Astrocyte of the spinal cord (primary cell): ENCODE results near the gene PTPDC1.
"Not testable (repeated sequence)": the region's sequence is repeated elsewhere in the genome, so short reads cannot be mapped to it uniquely, and the experiment has no call there.

Source experiments
- DNase-seq: peaks from one replicate; pipeline ENCODE4 v3.0.0; 2011; ENCODE audit warnings: low read depth, low spot score
- H3K4me3 ChIP-seq: 2 replicates; pipeline ENCODE4 v1.5.1; 2011; ENCODE audit warnings: low read depth, mild to moderate bottlenecking, low read length, moderate library complexity
- CTCF ChIP-seq: IDR thresholded peaks from 2 replicates; pipeline ENCODE4 v1.5.1; 2012; ENCODE audit warnings: low read depth, mild to moderate bottlenecking, low read length, inconsistent platforms
- in situ Hi-C: cut with HindIII; loops from 2 replicates; pipeline ENCODE4 v1.10.0; 2017; ENCODE audit warnings: low sequenced_read_pairs

PTPDC1 gene

DNA sequence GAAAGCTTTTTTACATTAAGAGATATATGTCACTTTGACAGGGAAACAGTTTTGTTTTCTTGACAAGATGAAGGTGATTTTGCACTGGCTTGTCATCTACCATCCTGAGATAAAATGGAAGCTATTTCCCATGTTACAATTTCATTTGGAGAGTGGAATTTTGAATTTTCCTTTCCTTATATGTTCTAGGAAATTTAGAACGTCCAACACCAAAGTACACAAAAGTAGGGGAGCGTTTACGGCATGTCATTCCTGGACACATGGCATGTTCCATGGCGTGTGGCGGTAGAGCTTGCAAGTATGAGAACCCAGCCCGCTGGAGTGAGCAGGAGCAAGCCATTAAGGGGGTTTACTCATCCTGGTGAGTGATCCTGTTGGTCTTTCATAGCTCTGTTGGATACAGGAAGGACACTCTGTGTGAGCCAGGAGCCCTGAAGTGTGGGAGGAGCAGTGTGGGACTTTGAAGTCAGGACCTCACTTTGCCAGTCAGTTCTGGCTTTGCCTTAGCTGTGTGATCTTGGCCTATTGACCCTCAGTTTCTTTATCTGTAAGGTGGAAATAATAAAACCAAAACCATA is 887 bp downstream of the PTPDC1 start:
- no peak for TF ChIP-seq CTCF
- in situ Hi-C loops = no loop called here
- DNase-seq = peak; percentile 89
- peak overlapping the region; percentile 39 for H3K4me3 ChIP-seq

- no peak for TF ChIP-seq CTCF
- DNase-seq = peak; percentile 71
- no peak overlapping the region for H3K4me3 ChIP-seq
- in situ Hi-C loops = no loop called here
These were observed 2.5 kb downstream of the PTPDC1 start for GRCh38 chr9:94086486-94087345.

- in situ Hi-C loops, DNase-seq, H3K4me3 ChIP-seq: not testable (repeated sequence)
These were observed 10.2 kb downstream of the PTPDC1 start for GRCh38 chr9:94094219-94095145.

- TF ChIP-seq CTCF = no peak
- H3K4me3 ChIP-seq = no peak overlapping the region
- in situ Hi-C loops = no loop called here
- DNase-seq = peak; percentile 36
These were observed 12.7 kb downstream of the PTPDC1 start for GRCh38 chr9:94096819-94097577.

DNA sequence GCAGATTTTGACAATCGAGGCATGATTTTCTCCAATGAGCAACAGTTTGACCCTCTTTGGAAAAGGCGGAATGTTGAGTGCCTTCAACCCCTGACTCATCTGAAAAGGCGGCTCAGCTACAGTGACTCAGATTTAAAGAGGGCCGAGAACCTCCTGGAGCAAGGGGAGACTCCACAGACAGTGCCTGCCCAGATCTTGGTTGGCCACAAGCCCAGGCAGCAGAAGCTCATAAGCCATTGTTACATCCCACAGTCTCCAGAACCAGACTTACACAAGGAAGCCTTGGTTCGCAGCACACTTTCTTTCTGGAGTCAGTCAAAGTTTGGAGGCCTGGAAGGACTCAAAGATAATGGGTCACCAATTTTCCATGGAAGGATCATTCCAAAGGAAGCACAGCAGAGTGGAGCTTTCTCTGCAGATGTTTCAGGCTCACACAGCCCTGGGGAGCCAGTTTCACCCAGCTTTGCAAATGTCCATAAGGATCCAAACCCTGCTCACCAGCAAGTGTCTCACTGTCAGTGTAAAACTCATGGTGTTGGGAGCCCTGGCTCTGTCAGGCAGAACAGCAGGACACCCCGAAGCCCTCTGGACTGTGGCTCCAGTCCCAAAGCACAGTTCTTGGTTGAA is 13.6 kb downstream of the PTPDC1 start:
- no peak overlapping the region for H3K4me3 ChIP-seq
- TF ChIP-seq CTCF = no peak
- peak; percentile 93 for DNase-seq
- in situ Hi-C loops = no loop called here

DNA sequence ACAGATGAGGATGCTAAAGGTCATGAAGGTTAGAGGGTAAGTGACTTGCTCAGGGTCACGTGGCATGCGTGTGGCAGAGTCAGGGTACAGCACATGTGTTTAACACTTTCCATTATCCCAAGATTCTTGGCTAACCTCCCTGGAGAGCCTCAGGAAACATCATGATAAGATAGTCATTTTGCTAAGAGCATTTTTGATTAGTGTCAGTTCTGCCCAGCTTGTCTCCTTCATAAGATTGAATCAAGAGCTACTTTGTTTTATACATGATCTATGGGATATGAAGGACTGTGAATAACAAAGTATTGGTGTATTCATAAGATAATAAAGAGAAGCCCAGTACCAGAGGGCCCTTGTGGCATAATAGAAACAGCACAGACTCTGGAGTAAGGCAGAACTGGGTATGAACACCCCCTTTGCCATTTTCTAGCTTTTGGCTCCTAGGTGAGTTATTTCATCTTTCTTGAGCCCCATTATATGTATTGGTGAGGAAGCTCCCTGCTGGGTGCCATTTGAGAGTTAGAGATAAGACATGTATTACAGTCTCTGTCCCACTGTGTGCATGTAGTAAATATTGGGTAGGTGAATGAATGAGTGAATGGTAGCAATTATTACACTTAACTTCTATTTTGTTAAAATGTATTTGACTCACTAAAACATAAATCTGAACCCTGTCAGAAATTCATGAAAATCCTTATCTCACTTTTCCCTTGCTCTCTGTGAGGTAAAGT is 16.1 kb downstream of the PTPDC1 start:
- no peak for TF ChIP-seq CTCF
- no peak overlapping the region for H3K4me3 ChIP-seq
- in situ Hi-C loops = no loop called here
- no peak for DNase-seq
